ENCODE results near the gene RNF152. TPM values are rescaled to one million over a fixed set of nuclear protein-coding genes. Genes with fewer than 3 reads are reported as not detected.

RNF152 gene
- total RNA-seq, 1 experiment from 2014 or later = 3.6 TPM

- H3K4me1 ChIP-seq (ENCODE audit: insufficient read depth, low read length, poor library complexity, severe bottlenecking) = no peaks in the 10 kb centered on the region
- H3K4me3 ChIP-seq (ENCODE audit: low read depth, low read length, poor library complexity, severe bottlenecking) = no peak overlapping the region
- POLR2A ChIA-PET (ENCODE audit: low non-redundant PET) = no interaction called here
- no TSS peak for BruUV-seq (replicated peaks)
- H3K36me3 ChIP-seq (ENCODE audit: insufficient read depth, low read length, poor library complexity, severe bottlenecking) = no peaks in the 10 kb centered on the region
- intact Hi-C loops (cut with micrococcal nuclease; ENCODE audit: unreplicated experiment) = no loop called here
- CTCF ChIA-PET = no interaction called here
- TF ChIP-seq CTCF (conservative IDR thresholded peaks at IDR 0.05; ENCODE audit: low read depth, low read length) (no peak), EZH2 (IDR thresholded peaks at IDR 0.05; ENCODE audit: borderline replicate concordance, low read depth, low read length, poor library complexity, severe bottlenecking) (no peak)
- no peaks in the 10 kb centered on the region for H3K27me3 ChIP-seq (replicated peaks; ENCODE audit: insufficient read depth, low read depth, low read length, poor library complexity)
- H3K9me3 ChIP-seq (ENCODE audit: low read depth, low read length, poor library complexity, severe bottlenecking) = no peaks in the 10 kb centered on the region
- DNase-seq (ENCODE audit: low spot score) = no peak
- no peak overlapping the region for H3K27ac ChIP-seq (ENCODE audit: low read depth, low read length, poor library complexity, severe bottlenecking)
Measured at GRCh38 chr18:61888622-61889021, 4.2 kb downstream of the RNF152 start.

- TF ChIP-seq EZH2 (IDR thresholded peaks at IDR 0.05; ENCODE audit: borderline replicate concordance, low read depth, low read length, poor library complexity, severe bottlenecking) = no peak
- CTCF ChIA-PET = no interaction called here
- Histone ChIP-seq H3K9me3 (ENCODE audit: low read depth, low read length, poor library complexity, severe bottlenecking) (no peaks in the 10 kb centered on the region), H3K27ac (ENCODE audit: low read depth, low read length, poor library complexity, severe bottlenecking) (no peak overlapping the region), H3K36me3 (ENCODE audit: insufficient read depth, low read length, poor library complexity, severe bottlenecking) (no peaks in the 10 kb centered on the region), H3K27me3 (replicated peaks; ENCODE audit: insufficient read depth, low read depth, low read length, poor library complexity) (no peaks in the 10 kb centered on the region), H3K4me1 (ENCODE audit: insufficient read depth, low read length, poor library complexity, severe bottlenecking) (no peaks in the 10 kb centered on the region), H3K4me3 (ENCODE audit: low read depth, low read length, poor library complexity, severe bottlenecking) (no peak overlapping the region)
- DNase-seq (ENCODE audit: low spot score) = no peak
- POLR2A ChIA-PET (ENCODE audit: low non-redundant PET) = no interaction called here
- intact Hi-C loops (cut with micrococcal nuclease; ENCODE audit: unreplicated experiment) = no loop called here
- no TSS peak for BruUV-seq (replicated peaks)
Measured at GRCh38 chr18:61887838-61888237, 5.0 kb downstream of the RNF152 start.

- intact Hi-C loops (cut with micrococcal nuclease; ENCODE audit: unreplicated experiment) = no loop called here
- Histone ChIP-seq H3K27me3 (replicated peaks; ENCODE audit: insufficient read depth, low read depth, low read length, poor library complexity) (no peaks in the 10 kb centered on the region), H3K4me3 (ENCODE audit: low read depth, low read length, poor library complexity, severe bottlenecking) (no peak overlapping the region), H3K4me1 (ENCODE audit: insufficient read depth, low read length, poor library complexity, severe bottlenecking) (no peaks in the 10 kb centered on the region), H3K27ac (ENCODE audit: low read depth, low read length, poor library complexity, severe bottlenecking) (no peak overlapping the region), H3K9me3 (ENCODE audit: low read depth, low read length, poor library complexity, severe bottlenecking) (no peaks in the 10 kb centered on the region), H3K36me3 (ENCODE audit: insufficient read depth, low read length, poor library complexity, severe bottlenecking) (no peaks in the 10 kb centered on the region)
- ChIA-PET CTCF (no interaction called here), POLR2A (ENCODE audit: low non-redundant PET) (no interaction called here)
- no TSS peak for BruUV-seq (replicated peaks)
- no peak for DNase-seq (ENCODE audit: low spot score)
- TF ChIP-seq CTCF (conservative IDR thresholded peaks at IDR 0.05; ENCODE audit: low read depth, low read length) = no peak
- no peak for TF ChIP-seq EZH2 (IDR thresholded peaks at IDR 0.05; ENCODE audit: borderline replicate concordance, low read depth, low read length, poor library complexity, severe bottlenecking)
Measured at GRCh38 chr18:61883547-61883946, 9.3 kb downstream of the RNF152 start.

- H3K4me1 ChIP-seq (ENCODE audit: insufficient read depth, low read length, poor library complexity, severe bottlenecking) = no peaks in the 10 kb centered on the region
- no peak for DNase-seq (ENCODE audit: low spot score)
- ChIA-PET CTCF (no interaction called here), POLR2A (ENCODE audit: low non-redundant PET) (no interaction called here)
- TF ChIP-seq CTCF (conservative IDR thresholded peaks at IDR 0.05; ENCODE audit: low read depth, low read length) = no peak
- TF ChIP-seq EZH2 (IDR thresholded peaks at IDR 0.05; ENCODE audit: borderline replicate concordance, low read depth, low read length, poor library complexity, severe bottlenecking) = no peak
- intact Hi-C loops (cut with micrococcal nuclease; ENCODE audit: unreplicated experiment) = no loop called here
- no peak overlapping the region for H3K27ac ChIP-seq (ENCODE audit: low read depth, low read length, poor library complexity, severe bottlenecking)
- no peak overlapping the region for H3K4me3 ChIP-seq (ENCODE audit: low read depth, low read length, poor library complexity, severe bottlenecking)
- BruUV-seq (replicated peaks) = no TSS peak
- no peaks in the 10 kb centered on the region for H3K9me3 ChIP-seq (ENCODE audit: low read depth, low read length, poor library complexity, severe bottlenecking)
- H3K27me3 ChIP-seq (replicated peaks; ENCODE audit: insufficient read depth, low read depth, low read length, poor library complexity) = no peaks in the 10 kb centered on the region
- no peaks in the 10 kb centered on the region for H3K36me3 ChIP-seq (ENCODE audit: insufficient read depth, low read length, poor library complexity, severe bottlenecking)
Measured at GRCh38 chr18:61882296-61883004, 10.4 kb downstream of the RNF152 start.
